Heart left ventricle (tissue), 16 donors: Measurements from ENCODE around the gene NSD1. TPM values are rescaled to one million over a fixed set of nuclear protein-coding genes. Genes with fewer than 3 reads are reported as not detected.

ENCODE experiments used
- ATAC-seq, 4 donors: fragments of 200-7000 bp; cut with Tn5 transposase; one replicate each; pipeline ENCODE4 v1.9.1; 2020 to 2022; ENCODE audit warnings: moderate library complexity in 4 of 4, mild to moderate bottlenecking in 3 of 4, moderate number of reproducible peaks in 1 of 4
- DNase-seq, 5 donors: peaks; one replicate each; pipeline ENCODE4 v3.0.0-alpha.2; 2020
- H3K27ac ChIP-seq, 12 donors: fragments of 200-600 bp; sonication (generic) in 4 of 12; one replicate each; pipeline versions ENCODE4 v1.5.0 to v1.8.0; 2016 to 2022; ENCODE audit warnings: mild to moderate bottlenecking in 2 of 12
- H3K27me3 ChIP-seq, 9 donors: fragments of 200-600 bp; sonication (generic) in 2 of 9; one replicate each; pipeline versions ENCODE4 v1.5.1 to v1.8.0; 2016 to 2022; ENCODE audit warnings: mild to moderate bottlenecking in 3 of 9
- H3K36me3 ChIP-seq, 9 donors: fragments of 200-600 bp; sonication (generic) in 2 of 9; one replicate each; pipeline versions ENCODE4 v1.5.0 to v1.8.0; 2018 to 2022; ENCODE audit warnings: mild to moderate bottlenecking in 2 of 9
- H3K4me1 ChIP-seq, 12 donors: fragments of 200-600 bp; sonication (generic) in 4 of 12; one replicate each; pipeline versions ENCODE4 v1.5.0 to v1.8.0; 2016 to 2022; ENCODE audit warnings: mild to moderate bottlenecking in 3 of 12
- H3K4me3 ChIP-seq, 12 donors: fragments of 200-600 bp; sonication (generic) in 4 of 12; one replicate each; pipeline versions ENCODE4 v1.5.0 to v1.8.0; 2017 to 2022; ENCODE audit warnings: mild to moderate bottlenecking in 9 of 12, moderate library complexity in 4 of 12
- H3K9me3 ChIP-seq, 12 donors: fragments of 200-600 bp; sonication (generic) in 4 of 12; one replicate each; pipeline versions ENCODE4 v1.5.0 to v1.8.0; 2016 to 2022; ENCODE audit warnings: mild to moderate bottlenecking in 1 of 12
- POLR2A ChIP-seq, 2 donors: fragments of 450-650 bp; IDR thresholded peaks; one replicate each; pipeline ENCODE4 v1.6.1; 2017; ENCODE audit warnings: antibody characterized with exemption in 2 of 2, mild to moderate bottlenecking in 2 of 2, moderate library complexity in 2 of 2
- WGBS, 4 donors: extraction: QIAGEN DNeasy Blood & Tissue Kit in 2 of 4; methylation state at CpG; one replicate each; pipeline versions ENCODE4 v1.1.5 to v1.1.7; 2013 to 2018; 5-methylcytosine and 5-hydroxymethylcytosine counted together
- intact Hi-C, 10 donors: fragments of 100-400 bp; cut with DNase I; formaldehyde crosslinking; loops; one replicate each; pipeline versions ENCODE4 v1.11.1 to v1.14.2; 2022
- polyA plus RNA-seq, 2 donors: library from polyadenylated mRNA; stranded (reverse); fragments of 200-250 nt; gene quantifications; one replicate each; pipeline ENCODE4 v1.2.3, GENCODE V29; 2013
- total RNA-seq, 9 donors: library from RNA; depleted of rRNA in 2 of 9; stranded (reverse); fragments of >200 nt in 2 of 9; fragmentation: NEBNext Ultra II Directional in 3 of 9; extraction: Animal tissue kit (Norgen Biotek cat#: 25700) in 3 of 9; gene quantifications; one replicate each; pipeline versions ENCODE4 v1.1.0 to v1.2.4, GENCODE V29; 2016 to 2023
- TF ChIP-seq, protein P1 (sequence below), 12 donors: fragments of 200-600 bp; sonication (generic) in 4 of 12; IDR thresholded peaks; one replicate each; pipeline versions ENCODE4 v1.5.0 to v1.8.0; 2018 to 2022; ENCODE audit warnings: antibody characterized with exemption in 12 of 12, mild to moderate bottlenecking in 5 of 12
- donor health status: ischemic (EF 13 %, LVEDD 7.1; RV severe dilation, severe dysfunction).
- donor health status: healthy with polysubstance abuse.
- donor health status: DM: no; HTN: yes; CAD: no.
- donor health status: DM: no; HTN: no; CAD: no.
- donor health status: ischemic (EF 25% LVEDD 6.9; RV normal size, moderate dysfunction).
- donor health status: ischemic (EF 25% LVEDD 5.7; RV mildly dilated, moderate dysfunction).
- donor health status: healthy.
- donor health status: DM: yes; HTN: yes; CAD: no.
- donor health status: ischemic (EF 35%, LVEDD 5.7; RV mildly dilated, moderate dysfunction).
- donor health status: nonischemic (EF 11% LVEDD 7.7; RV severe dilation, severe dysfunction).
- donor health status: DM: yes; HTN: yes; CAD: no.
- donor health status: PGD.
- donor health status: ischemic (EF 29% LVEDD 5.4; RV normal size, mild dysfunction).
- donor health status: nonischemic (EF 23%, LVEDD 6.1; RV moderate dilation, normal function).

NSD1 gene
- total and polyA plus RNA-seq, 11 donors = 10.9 to 64.6 (median 43.9) TPM

DNA sequence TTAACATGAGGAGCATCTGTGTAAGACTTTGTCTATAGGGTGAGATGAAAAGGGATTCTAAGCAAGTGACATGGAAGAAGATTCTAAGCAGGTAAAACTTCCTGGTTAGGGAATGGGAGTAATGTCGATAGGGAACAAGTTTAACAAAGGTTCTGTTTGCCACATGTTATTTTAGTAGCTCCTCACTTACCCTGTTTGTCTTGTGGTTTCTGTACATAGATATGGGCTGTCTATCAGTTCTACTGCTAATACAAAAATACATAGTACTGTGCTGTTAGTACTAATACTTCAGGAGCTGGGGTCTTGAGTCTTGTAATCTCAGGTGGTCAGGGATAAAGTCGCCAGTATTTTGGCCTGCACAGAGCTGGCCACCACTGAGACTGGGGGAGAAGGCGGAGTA is 137.1 kb downstream of the NSD1 start:
- Histone ChIP-seq H3K4me3 (no peak overlapping the region), H3K27me3 (no peaks in the 10 kb centered on the region), H3K36me3 (peaks cover 0 to 100% (median 95%) of the 10 kb centered on the region in 9 donors), H3K27ac (no peak overlapping the region), H3K4me1 (no peaks in the 10 kb centered on the region), H3K9me3 (no peaks in the 10 kb centered on the region)
- intact Hi-C loops = no loop called here
- TF ChIP-seq POLR2A (IDR thresholded peaks at IDR 0.05) = no peak
- TF ChIP-seq, protein P1, sequence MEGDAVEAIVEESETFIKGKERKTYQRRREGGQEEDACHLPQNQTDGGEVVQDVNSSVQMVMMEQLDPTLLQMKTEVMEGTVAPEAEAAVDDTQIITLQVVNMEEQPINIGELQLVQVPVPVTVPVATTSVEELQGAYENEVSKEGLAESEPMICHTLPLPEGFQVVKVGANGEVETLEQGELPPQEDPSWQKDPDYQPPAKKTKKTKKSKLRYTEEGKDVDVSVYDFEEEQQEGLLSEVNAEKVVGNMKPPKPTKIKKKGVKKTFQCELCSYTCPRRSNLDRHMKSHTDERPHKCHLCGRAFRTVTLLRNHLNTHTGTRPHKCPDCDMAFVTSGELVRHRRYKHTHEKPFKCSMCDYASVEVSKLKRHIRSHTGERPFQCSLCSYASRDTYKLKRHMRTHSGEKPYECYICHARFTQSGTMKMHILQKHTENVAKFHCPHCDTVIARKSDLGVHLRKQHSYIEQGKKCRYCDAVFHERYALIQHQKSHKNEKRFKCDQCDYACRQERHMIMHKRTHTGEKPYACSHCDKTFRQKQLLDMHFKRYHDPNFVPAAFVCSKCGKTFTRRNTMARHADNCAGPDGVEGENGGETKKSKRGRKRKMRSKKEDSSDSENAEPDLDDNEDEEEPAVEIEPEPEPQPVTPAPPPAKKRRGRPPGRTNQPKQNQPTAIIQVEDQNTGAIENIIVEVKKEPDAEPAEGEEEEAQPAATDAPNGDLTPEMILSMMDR (IDR thresholded peaks at IDR 0.05) = no peak
- 90 to 98% (median 94%) methylated on average over 3 of the region's 3 CpGs for WGBS, 4 donors
- ATAC-seq = no peak
- DNase-seq = no peak

DNA sequence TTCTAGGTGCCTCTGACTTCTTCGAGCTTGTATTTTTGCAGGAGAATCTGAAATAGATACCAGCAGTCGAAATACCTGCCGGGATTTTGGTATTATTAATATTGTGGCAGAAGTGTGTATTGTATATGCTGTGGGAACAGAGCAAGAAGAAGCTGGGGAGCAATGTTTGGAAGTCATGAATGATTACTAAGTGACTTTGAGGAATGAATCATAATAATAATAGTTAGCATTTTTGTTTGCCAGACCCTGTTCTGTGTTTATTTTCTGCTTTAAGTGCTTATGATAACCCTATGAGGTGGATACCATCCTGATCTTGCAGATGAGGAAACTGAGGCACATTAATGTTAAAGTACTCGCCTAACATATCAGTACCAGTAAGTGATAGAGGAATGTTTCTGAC is 137.5 kb downstream of the NSD1 start:
- H3K36me3 ChIP-seq = peaks cover 0 to 100% (median 95%) of the 10 kb centered on the region in 9 donors
- H3K27ac ChIP-seq = no peak overlapping the region

DNA sequence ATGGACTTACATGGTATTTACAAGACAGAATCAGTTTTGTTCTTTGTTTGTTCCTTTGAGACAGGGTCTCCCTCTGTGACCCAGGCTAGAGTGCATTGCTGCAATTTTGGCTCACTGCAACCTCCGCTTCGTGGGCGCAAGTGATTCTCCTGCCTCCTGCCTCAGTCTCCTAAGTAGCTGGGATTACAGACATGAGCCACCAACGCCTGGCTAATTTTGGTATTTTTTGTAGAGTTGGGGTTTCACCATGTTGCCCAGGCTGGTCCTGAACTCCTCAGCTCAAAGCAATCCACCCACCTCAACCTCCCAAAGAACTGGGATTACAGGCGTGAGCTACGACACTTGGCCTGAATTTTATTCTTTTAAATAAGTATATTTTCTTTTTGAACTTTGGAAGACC is 142.3 kb downstream of the NSD1 start:
- Histone ChIP-seq H3K27ac (no peak overlapping the region), H3K27me3 (no peaks in the 10 kb centered on the region), H3K4me3 (no peak overlapping the region), H3K4me1 (no peaks in the 10 kb centered on the region), H3K9me3 (no peaks in the 10 kb centered on the region), H3K36me3 (peaks cover 0 to 95% (median 92%) of the 10 kb centered on the region in 9 donors)
- 79 to 97% (median 94%) methylated on average over 6 of the region's 6 CpGs for WGBS, 4 donors
- no peak for DNase-seq
- intact Hi-C loops = no loop called here
- TF ChIP-seq POLR2A (IDR thresholded peaks at IDR 0.05) = no peak
- TF ChIP-seq, protein P1 (IDR thresholded peaks at IDR 0.05) = no peak
- ATAC-seq = no peak

More for the DNA sequence above, 137.5 kb downstream of the NSD1 start:
- intact Hi-C loops = no loop called here
- Histone ChIP-seq H3K4me1 (no peaks in the 10 kb centered on the region), H3K4me3 (no peak overlapping the region), H3K9me3 (no peaks in the 10 kb centered on the region), H3K27me3 (no peaks in the 10 kb centered on the region)
- no peak for ATAC-seq
- TF ChIP-seq, protein P1 (IDR thresholded peaks at IDR 0.05) = no peak
- TF ChIP-seq POLR2A (IDR thresholded peaks at IDR 0.05) = no peak
- WGBS, 4 donors = 96 to 99% (median 97%) methylated on average over 4 of the region's 4 CpGs
- DNase-seq = no peak

DNA sequence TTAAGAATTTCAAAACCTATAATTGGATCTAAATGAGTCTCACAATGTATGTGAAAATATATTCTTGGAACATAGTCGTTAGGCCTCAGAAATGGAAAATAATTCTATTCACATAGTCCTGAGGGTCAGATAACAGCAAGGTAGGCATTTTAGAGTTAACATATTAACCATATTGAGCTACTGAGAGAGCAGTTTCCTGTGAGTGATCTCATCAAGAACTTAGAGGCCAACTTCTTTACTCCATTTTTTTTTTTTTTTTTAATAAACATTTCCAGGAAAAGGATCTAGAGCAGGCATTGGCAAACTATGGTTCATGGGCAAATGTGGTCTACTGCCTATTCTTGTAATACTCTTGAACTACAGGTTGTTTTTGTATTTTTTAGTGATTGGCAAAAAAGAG is 143.3 kb downstream of the NSD1 start:
- no peaks in the 10 kb centered on the region for H3K27me3 ChIP-seq
- H3K4me3 ChIP-seq = no peak overlapping the region
- H3K27ac ChIP-seq = peak overlapping the region in 2 of 12 donors; percentile 9 to 36
- intact Hi-C loops = no loop called here
- H3K4me1 ChIP-seq = no peaks in the 10 kb centered on the region
- ATAC-seq (peak in 1 of 4 donors; percentile 28), DNase-seq (no peak)
- 34 to 52% (median 45%) methylated on average over 1 of the region's 1 CpG for WGBS, 4 donors
- TF ChIP-seq POLR2A (IDR thresholded peaks at IDR 0.05) = no peak
- TF ChIP-seq, protein P1 (IDR thresholded peaks at IDR 0.05) = no peak
- no peaks in the 10 kb centered on the region for H3K9me3 ChIP-seq
- H3K36me3 ChIP-seq = peaks cover 0 to 95% (median 92%) of the 10 kb centered on the region in 9 donors
